T-helper 2 cell treated with Interferon-gamma antibody and Interleukin-4, amounts not matched to agents 5 μg/mL and 100 μg/mL, for 36 hours (primary cell): ENCODE results near the gene CIITA.

Experiments
- DNase-seq: peaks from one replicate; pipeline ENCODE4 v3.0.0; 2021; ENCODE audit warnings: low spot score
- H3K27ac Mint-ChIP-seq: one replicate; pipeline ENCODE4 v1.8.0; 2021; ENCODE audit warnings: mild to moderate bottlenecking, mixed read lengths
- H3K27me3 Mint-ChIP-seq: one replicate; pipeline ENCODE4 v1.8.0; 2021; ENCODE audit warnings: low read depth, mixed read lengths
- H3K36me3 Mint-ChIP-seq: one replicate; pipeline ENCODE4 v1.8.0; 2021; ENCODE audit warnings: low read depth, mixed read lengths
- H3K4me1 Mint-ChIP-seq: one replicate; pipeline ENCODE4 v1.8.0; 2021; ENCODE audit warnings: low read depth, mixed read lengths
- H3K4me3 Mint-ChIP-seq: one replicate; pipeline ENCODE4 v1.8.0; 2022; ENCODE audit warnings: mild to moderate bottlenecking, moderate library complexity, mixed read lengths
- H3K9me3 Mint-ChIP-seq: one replicate; pipeline ENCODE4 v1.8.0; 2021; ENCODE audit warnings: mixed read lengths

The CIITA gene

GRCh38 chr16:10838621-10839278 is 38.3 kb upstream of the CIITA start:
- no peak overlapping the region for H3K27ac Mint-ChIP-seq
- no peak overlapping the region for H3K4me3 Mint-ChIP-seq
- no peaks in the 10 kb centered on the region for H3K36me3 Mint-ChIP-seq
- no peaks in the 10 kb centered on the region for H3K4me1 Mint-ChIP-seq
- no peak for DNase-seq
- H3K27me3 Mint-ChIP-seq = peaks cover 11% of the 10 kb centered on the region
- H3K9me3 Mint-ChIP-seq = no peaks in the 10 kb centered on the region

GRCh38 chr16:10839279-10839666 is 37.7 kb upstream of the CIITA start:
- Mint-ChIP-seq H3K27me3 (peaks cover 9% of the 10 kb centered on the region), H3K27ac (no peak overlapping the region), H3K36me3 (no peaks in the 10 kb centered on the region), H3K9me3 (no peaks in the 10 kb centered on the region), H3K4me3 (no peak overlapping the region), H3K4me1 (no peaks in the 10 kb centered on the region)
- no peak for DNase-seq

GRCh38 chr16:10840703-10841102 is 36.3 kb upstream of the CIITA start:
- no peaks in the 10 kb centered on the region for H3K4me1 Mint-ChIP-seq
- no peaks in the 10 kb centered on the region for H3K9me3 Mint-ChIP-seq
- peaks cover 12% of the 10 kb centered on the region for H3K27me3 Mint-ChIP-seq
- no peak for DNase-seq
- H3K4me3 Mint-ChIP-seq = no peak overlapping the region
- H3K36me3 Mint-ChIP-seq = no peaks in the 10 kb centered on the region
- H3K27ac Mint-ChIP-seq = no peak overlapping the region

GRCh38 chr16:10846213-10846998 is 30.6 kb upstream of the CIITA start:
- Mint-ChIP-seq H3K36me3 (no peaks in the 10 kb centered on the region), H3K9me3 (no peaks in the 10 kb centered on the region), H3K27me3 (peaks cover 28% of the 10 kb centered on the region), H3K4me1 (no peaks in the 10 kb centered on the region), H3K27ac (no peak overlapping the region), H3K4me3 (no peak overlapping the region)
- no peak for DNase-seq

GRCh38 chr16:10847176-10847575 is 29.8 kb upstream of the CIITA start:
- peaks cover 2% of the 10 kb centered on the region for H3K4me1 Mint-ChIP-seq
- H3K36me3 Mint-ChIP-seq = no peaks in the 10 kb centered on the region
- H3K27ac Mint-ChIP-seq = no peak overlapping the region
- H3K4me3 Mint-ChIP-seq = no peak overlapping the region
- H3K9me3 Mint-ChIP-seq = no peaks in the 10 kb centered on the region
- DNase-seq = no peak
- peaks cover 28% of the 10 kb centered on the region for H3K27me3 Mint-ChIP-seq

GRCh38 chr16:10849736-10850477 is 27.1 kb upstream of the CIITA start:
- Mint-ChIP-seq H3K4me1 (peaks cover 12% of the 10 kb centered on the region), H3K4me3 (no peak overlapping the region), H3K36me3 (no peaks in the 10 kb centered on the region), H3K27ac (no peak overlapping the region), H3K27me3 (peaks cover 28% of the 10 kb centered on the region), H3K9me3 (peaks cover 4% of the 10 kb centered on the region)
- DNase-seq = no peak

GRCh38 chr16:10850478-10850850 is 26.5 kb upstream of the CIITA start:
- Mint-ChIP-seq H3K4me1 (peaks cover 12% of the 10 kb centered on the region), H3K27ac (no peak overlapping the region), H3K36me3 (no peaks in the 10 kb centered on the region), H3K4me3 (no peak overlapping the region), H3K9me3 (peaks cover 4% of the 10 kb centered on the region), H3K27me3 (peaks cover 23% of the 10 kb centered on the region)
- DNase-seq = no peak

- no peaks in the 10 kb centered on the region for H3K36me3 Mint-ChIP-seq
- H3K4me3 Mint-ChIP-seq = no peak overlapping the region
- no peak overlapping the region for H3K27ac Mint-ChIP-seq
- H3K27me3 Mint-ChIP-seq = peaks cover 23% of the 10 kb centered on the region
- peaks cover 12% of the 10 kb centered on the region for H3K4me1 Mint-ChIP-seq
- H3K9me3 Mint-ChIP-seq = peaks cover 4% of the 10 kb centered on the region
- no peak for DNase-seq
Observed at GRCh38 chr16:10851512-10851911, 25.5 kb upstream of the CIITA start.

- Mint-ChIP-seq H3K36me3 (no peaks in the 10 kb centered on the region), H3K4me1 (peaks cover 12% of the 10 kb centered on the region), H3K27ac (no peak overlapping the region), H3K9me3 (peaks cover 4% of the 10 kb centered on the region), H3K4me3 (peak overlapping the region; percentile 21), H3K27me3 (peaks cover 15% of the 10 kb centered on the region)
- no peak for DNase-seq
Observed at GRCh38 chr16:10852286-10852685, 24.7 kb upstream of the CIITA start.

- peaks cover 4% of the 10 kb centered on the region for H3K9me3 Mint-ChIP-seq
- DNase-seq = no peak
- peaks cover 12% of the 10 kb centered on the region for H3K4me1 Mint-ChIP-seq
- H3K36me3 Mint-ChIP-seq = no peaks in the 10 kb centered on the region
- H3K27ac Mint-ChIP-seq = no peak overlapping the region
- peaks cover 12% of the 10 kb centered on the region for H3K27me3 Mint-ChIP-seq
- peak overlapping the region; percentile 21 for H3K4me3 Mint-ChIP-seq
Observed at GRCh38 chr16:10852948-10853347, 24.1 kb upstream of the CIITA start.

GRCh38 chr16:10856042-10856441 is 21.0 kb upstream of the CIITA start:
- Mint-ChIP-seq H3K27ac (no peak overlapping the region), H3K4me3 (no peak overlapping the region), H3K9me3 (peaks cover 12% of the 10 kb centered on the region), H3K4me1 (peaks cover 12% of the 10 kb centered on the region), H3K27me3 (peaks cover 10% of the 10 kb centered on the region), H3K36me3 (no peaks in the 10 kb centered on the region)
- DNase-seq = no peak

GRCh38 chr16:10858203-10858602 is 18.8 kb upstream of the CIITA start:
- H3K36me3 Mint-ChIP-seq = no peaks in the 10 kb centered on the region
- no peak for DNase-seq
- no peak overlapping the region for H3K4me3 Mint-ChIP-seq
- H3K27me3 Mint-ChIP-seq = peaks cover 29% of the 10 kb centered on the region
- H3K4me1 Mint-ChIP-seq = peaks cover 5% of the 10 kb centered on the region
- H3K27ac Mint-ChIP-seq = no peak overlapping the region
- H3K9me3 Mint-ChIP-seq = peaks cover 8% of the 10 kb centered on the region

- Mint-ChIP-seq H3K4me3 (no peak overlapping the region), H3K27me3 (peaks cover 33% of the 10 kb centered on the region), H3K9me3 (peaks cover 8% of the 10 kb centered on the region), H3K36me3 (no peaks in the 10 kb centered on the region), H3K4me1 (peaks cover 5% of the 10 kb centered on the region), H3K27ac (no peak overlapping the region)
- no peak for DNase-seq
Observed at GRCh38 chr16:10859020-10859419, 18.0 kb upstream of the CIITA start.

GRCh38 chr16:10859658-10860057 is 17.3 kb upstream of the CIITA start:
- peaks cover 38% of the 10 kb centered on the region for H3K27me3 Mint-ChIP-seq
- no peaks in the 10 kb centered on the region for H3K36me3 Mint-ChIP-seq
- DNase-seq = no peak
- no peak overlapping the region for H3K4me3 Mint-ChIP-seq
- no peak overlapping the region for H3K27ac Mint-ChIP-seq
- peaks cover 8% of the 10 kb centered on the region for H3K9me3 Mint-ChIP-seq
- H3K4me1 Mint-ChIP-seq = peaks cover 5% of the 10 kb centered on the region
